Daoy (cell line): ENCODE results near the gene MSL2. TPM values are rescaled to one million over a fixed set of nuclear protein-coding genes. Genes with fewer than 3 reads are reported as not detected.
"Not testable (repeated sequence)": the region's sequence is repeated elsewhere in the genome, so short reads cannot be mapped to it uniquely, and the experiment has no call there.

ENCODE experiments used
- DNase-seq: peaks from one replicate; pipeline ENCODE4 v3.0.0-alpha.2; 2015; ENCODE audit warnings: low read depth
- total RNA-seq: library from RNA; depleted of rRNA; stranded (reverse); fragments of >200 nt; shearing (Covaris generic); gene quantifications from 2 replicates; pipeline ENCODE4 v1.2.3, GENCODE V29; 2014; rRNA removed

Gene MSL2
- total RNA-seq, 1 experiment from 2014 or later: 5.1 TPM

- DNase-seq: not testable (repeated sequence)
These were observed 51.7 kb downstream of the MSL2 start for GRCh38 chr3:136144397-136144796.

- DNase-seq: peak; percentile 72
These were observed 53.5 kb downstream of the MSL2 start for GRCh38 chr3:136142592-136142991.

GRCh38 chr3:136141891-136142290 is 54.2 kb downstream of the MSL2 start:
- DNase-seq: peak; percentile 39

- no peak for DNase-seq
These were observed 54.8 kb downstream of the MSL2 start for GRCh38 chr3:136141291-136141785.

GRCh38 chr3:136136454-136136853 is 59.7 kb downstream of the MSL2 start:
- DNase-seq: no peak

- no peak for DNase-seq
These were observed 60.9 kb downstream of the MSL2 start for GRCh38 chr3:136135039-136135802.

GRCh38 chr3:136134091-136134490 is 62.0 kb downstream of the MSL2 start:
- DNase-seq: no peak

GRCh38 chr3:136131647-136132046 is 64.5 kb downstream of the MSL2 start:
- not testable (repeated sequence) for DNase-seq

GRCh38 chr3:136122006-136122405 is 74.1 kb downstream of the MSL2 start:
- DNase-seq: peak; percentile 23

- no peak for DNase-seq
These were observed 75.5 kb downstream of the MSL2 start for GRCh38 chr3:136120373-136121348.

GRCh38 chr3:136119783-136120182 is 76.4 kb downstream of the MSL2 start:
- DNase-seq: not testable (repeated sequence)

GRCh38 chr3:136119332-136119731 is 76.8 kb downstream of the MSL2 start:
- not testable (repeated sequence) for DNase-seq

GRCh38 chr3:136114421-136114820 is 81.7 kb downstream of the MSL2 start:
- peak; percentile 10 for DNase-seq

- DNase-seq: no peak
These were observed 85.7 kb downstream of the MSL2 start for GRCh38 chr3:136110481-136110880.

- DNase-seq: no peak
These were observed 86.6 kb downstream of the MSL2 start for GRCh38 chr3:136109499-136109898.

GRCh38 chr3:136106101-136106500 is 90.0 kb downstream of the MSL2 start:
- DNase-seq: no peak

- DNase-seq: no peak
These were observed 91.1 kb downstream of the MSL2 start for GRCh38 chr3:136105044-136105443.

Other genes with a start within 250 kb of the MSL2 start
- 6.5 and 10.2 TPM in 2 replicates for gene PPP2R3A, start 230.6 kb downstream of the MSL2 start, total RNA-seq
- gene PCCB, start 54.0 kb upstream of the MSL2 start, total RNA-seq: 65.7 and 85.3 TPM in 2 replicates